GM23338 (cell line): Measurements from ENCODE around the gene HIGD1B. TPM values are rescaled to one million over a fixed set of nuclear protein-coding genes. Genes with fewer than 3 reads are reported as not detected.

Experiments used
- ATAC-seq: fragments of 200-7000 bp; cut with Tn5 transposase; 3 replicates; pipeline ENCODE4 v1.9.1; 2020
- DNase-seq: peaks from one replicate; pipeline ENCODE4 v3.0.0-alpha.2; 2015; ENCODE audit warnings: low spot score
- H2AFZ ChIP-seq: fragments of 200-600 bp; sonication (generic); 2 replicates; pipeline ENCODE4 v1.8.0; 2016; ENCODE audit warnings: antibody characterized with exemption, mild to moderate bottlenecking, moderate library complexity
- H3F3A ChIP-seq: fragments of 200-600 bp; sonication (generic); replicated peaks from 2 replicates; pipeline ENCODE4 v1.8.0; 2017; ENCODE audit warnings: antibody characterized with exemption, mixed run types, low read depth
- H3K27ac ChIP-seq: fragments of 200-600 bp; sonication (generic); 2 replicates; pipeline ENCODE4 v1.6.1; 2016; ENCODE audit warnings: low read depth
- H3K27me3 ChIP-seq: fragments of 200-600 bp; sonication (generic); 2 replicates; pipeline ENCODE4 v1.8.0; 2016; ENCODE audit warnings: mild to moderate bottlenecking, mixed run types, moderate library complexity; ENCODE audit not compliant: insufficient read depth
- H3K36me3 ChIP-seq: fragments of 200-600 bp; sonication (generic); 2 replicates; pipeline ENCODE4 v1.8.0; 2016; ENCODE audit warnings: mild to moderate bottlenecking; ENCODE audit not compliant: insufficient read depth
- H3K4me1 ChIP-seq: fragments of 200-600 bp; sonication (generic); 2 replicates; pipeline ENCODE4 v1.8.0; 2016; ENCODE audit warnings: mild to moderate bottlenecking, moderate library complexity; ENCODE audit not compliant: insufficient read depth
- H3K4me2 ChIP-seq: fragments of 200-600 bp; sonication (generic); 2 replicates; pipeline ENCODE4 v1.7.1; 2017; ENCODE audit warnings: mixed run types
- H3K4me3 ChIP-seq: fragments of 200-600 bp; sonication (generic); 2 replicates; pipeline ENCODE4 v1.6.1; 2016; ENCODE audit warnings: mixed run types
- H3K79me2 ChIP-seq: fragments of 200-600 bp; sonication (generic); replicated peaks from 2 replicates; pipeline ENCODE4 v1.8.0; 2017; ENCODE audit warnings: mild to moderate bottlenecking; ENCODE audit not compliant: insufficient read depth
- H3K9me2 ChIP-seq: fragments of 200-600 bp; sonication (generic); 2 replicates; pipeline ENCODE4 v1.8.0; 2017; ENCODE audit not compliant: insufficient read depth
- H4K20me1 ChIP-seq: fragments of 200-600 bp; sonication (generic); replicated peaks from 2 replicates; pipeline ENCODE4 v1.8.0; 2017; ENCODE audit warnings: mild to moderate bottlenecking; ENCODE audit not compliant: insufficient read depth
- H3K27ac Mint-ChIP-seq: 2 replicates; pipeline ENCODE4 v1.8.0; 2020; ENCODE audit warnings: inconsistent platforms, mild to moderate bottlenecking, moderate library complexity, mixed read lengths
- H3K27me3 Mint-ChIP-seq: 3 replicates; pipeline ENCODE4 v1.8.0; 2022; ENCODE audit warnings: low read depth, mild to moderate bottlenecking, moderate library complexity, mixed read lengths, inconsistent platforms; ENCODE audit not compliant: insufficient read depth, poor library complexity
- H3K36me3 Mint-ChIP-seq: 3 replicates; pipeline ENCODE4 v1.8.0; 2021; ENCODE audit warnings: low read depth, mild to moderate bottlenecking, inconsistent platforms, moderate library complexity, mixed read lengths
- H3K4me1 Mint-ChIP-seq: 3 replicates; pipeline ENCODE4 v1.8.0; 2020; ENCODE audit warnings: mild to moderate bottlenecking, inconsistent platforms, mixed read lengths
- H3K4me3 Mint-ChIP-seq: 3 replicates; pipeline ENCODE4 v1.8.0; 2021; ENCODE audit warnings: moderate library complexity, mild to moderate bottlenecking, inconsistent platforms, mixed read lengths
- H3K9me3 Mint-ChIP-seq: 3 replicates; pipeline ENCODE4 v1.8.0; 2020; ENCODE audit warnings: moderate library complexity, mild to moderate bottlenecking, inconsistent platforms, mixed read lengths
- ETS1 ChIP-seq: IDR thresholded peaks from 2 replicates; pipeline ENCODE4 v1.6.1; 2016; ENCODE audit warnings: antibody characterized with exemption
- EZH2phosphoT487 ChIP-seq: fragments of 200-600 bp; sonication (generic); IDR thresholded peaks from one replicate; pipeline ENCODE4 v1.8.1; 2018; ENCODE audit warnings: antibody characterized with exemption; ENCODE audit not compliant: unreplicated experiment
- POLR2AphosphoS5 ChIP-seq: IDR thresholded peaks from 2 replicates; pipeline ENCODE4 v1.6.1; 2016; ENCODE audit warnings: antibody characterized with exemption, low read depth
- REST ChIP-seq: IDR thresholded peaks from one replicate; pipeline ENCODE4 v1.6.1; 2018; ENCODE audit warnings: antibody characterized with exemption; ENCODE audit not compliant: unreplicated experiment
- ZNF331 ChIP-seq: fragments of 250-450 bp; sonication (Bioruptor Pico); IDR thresholded peaks from 2 replicates; pipeline ENCODE4 v1.5.0; 2020; ENCODE audit warnings: low read depth, mild to moderate bottlenecking, moderate library complexity
- ZNF462 ChIP-seq: fragments of 250-450 bp; sonication (Bioruptor Pico); IDR thresholded peaks from 2 replicates; pipeline ENCODE4 v1.5.0; 2020; ENCODE audit warnings: mild to moderate bottlenecking, moderate library complexity
- polyA plus RNA-seq: library from polyadenylated mRNA; unstranded; fragments of >200 nt; fragmentation: Nextera tagmentation; extraction: Ambion mirVana; gene quantifications from 2 replicates; pipeline ENCODE4 v1.2.1, GENCODE V29; 2016
- total RNA-seq: library from RNA; depleted of rRNA; stranded (reverse); fragments of >200 nt; shearing (Covaris generic); gene quantifications from 2 replicates; pipeline ENCODE4 v1.2.3, GENCODE V29; 2014
- TF ChIP-seq, protein P1 (sequence below), 2 experiments: fragments of 200-600 bp in 1 of 2; sonication (generic) in 1 of 2; conservative IDR thresholded peaks; 2 replicates each; pipeline versions ENCODE4 v1.5.1 to v1.6.1; 2016 to 2017; ENCODE audit warnings: antibody characterized with exemption in 2 of 2, low read depth in 2 of 2, mild to moderate bottlenecking in 2 of 2, moderate library complexity in 1 of 2

HIGD1B gene
- total and polyA plus RNA-seq, 2 experiments from 2014 or later = not detected

GRCh38 chr17:44892250-44892649 is 44.6 kb downstream of the HIGD1B start:
- no peaks in the 10 kb centered on the region for H3K4me1 Mint-ChIP-seq
- Histone ChIP-seq H3K4me2 (no peak overlapping the region), H3K4me1 (no peaks in the 10 kb centered on the region), H3F3A (peaks cover 18% of the 10 kb centered on the region), H3K27ac (no peak overlapping the region), H3K27me3 (no peaks in the 10 kb centered on the region), H3K9me2 (no peaks in the 10 kb centered on the region), H3K79me2 (peaks cover 91% of the 10 kb centered on the region), H3K4me3 (no peak overlapping the region), H2AFZ (no peak overlapping the region), H4K20me1 (peaks cover 68% of the 10 kb centered on the region), H3K36me3 (peaks cover 9% of the 10 kb centered on the region)
- H3K27ac Mint-ChIP-seq = no peak overlapping the region
- H3K4me3 Mint-ChIP-seq = no peak overlapping the region
- no peak for TF ChIP-seq ZNF462
- no peak for TF ChIP-seq ETS1
- DNase-seq (no peak), ATAC-seq (peak; percentile 48)
- peaks cover 28% of the 10 kb centered on the region; the same call in 2 of the 3 replicates for H3K36me3 Mint-ChIP-seq
- H3K9me3 Mint-ChIP-seq = no peaks in the 10 kb centered on the region
- no peaks in the 10 kb centered on the region for H3K27me3 Mint-ChIP-seq

DNA sequence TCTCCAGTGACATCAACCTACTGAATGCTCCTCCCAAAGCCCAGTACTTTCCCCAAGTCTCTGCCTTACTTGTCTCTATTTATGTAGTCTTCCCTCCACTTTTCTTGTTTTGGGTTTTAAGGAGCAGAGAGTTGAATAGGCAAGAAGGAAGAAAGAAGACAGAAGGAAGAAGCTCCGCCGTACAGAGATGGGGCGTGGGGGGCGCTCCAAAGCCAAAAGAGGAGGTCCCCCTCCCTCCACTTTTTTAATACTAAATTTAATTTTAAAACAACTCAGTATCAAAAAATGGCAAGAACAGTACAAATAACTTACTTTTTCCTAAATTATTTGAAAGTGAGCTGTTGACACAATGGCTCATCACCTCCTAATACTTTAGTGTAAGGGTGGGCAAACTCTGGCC is 47.0 kb downstream of the HIGD1B start:
- peaks cover 28% of the 10 kb centered on the region; the same call in 2 of the 3 replicates for H3K36me3 Mint-ChIP-seq
- H3K27me3 ChIP-seq = no peaks in the 10 kb centered on the region
- H3K4me3 ChIP-seq = no peak overlapping the region
- H3K4me3 Mint-ChIP-seq = no peak overlapping the region
- H3K9me2 ChIP-seq = no peaks in the 10 kb centered on the region
- H3K4me1 ChIP-seq = peaks cover 8% of the 10 kb centered on the region; the same call in 1 of the 2 replicates
- peaks cover 4% of the 10 kb centered on the region for H3K27me3 Mint-ChIP-seq
- H4K20me1 ChIP-seq = peaks cover 45% of the 10 kb centered on the region
- H2AFZ ChIP-seq = no peak overlapping the region
- H3K4me1 Mint-ChIP-seq = peaks cover 5% of the 10 kb centered on the region
- H3K27ac Mint-ChIP-seq = no peak overlapping the region
- H3K27ac ChIP-seq = no peak overlapping the region
- peaks cover 10% of the 10 kb centered on the region for H3F3A ChIP-seq
- no peak for DNase-seq
- no peak for ATAC-seq
- no peak overlapping the region for H3K4me2 ChIP-seq
- H3K79me2 ChIP-seq = peaks cover 86% of the 10 kb centered on the region
- H3K9me3 Mint-ChIP-seq = no peaks in the 10 kb centered on the region
- H3K36me3 ChIP-seq = peaks cover 9% of the 10 kb centered on the region
- TF ChIP-seq POLR2AphosphoS5 (no peak), EZH2phosphoT487 (no peak), REST (no peak), ETS1 (no peak), ZNF331 (no peak)
- TF ChIP-seq, protein P1, sequence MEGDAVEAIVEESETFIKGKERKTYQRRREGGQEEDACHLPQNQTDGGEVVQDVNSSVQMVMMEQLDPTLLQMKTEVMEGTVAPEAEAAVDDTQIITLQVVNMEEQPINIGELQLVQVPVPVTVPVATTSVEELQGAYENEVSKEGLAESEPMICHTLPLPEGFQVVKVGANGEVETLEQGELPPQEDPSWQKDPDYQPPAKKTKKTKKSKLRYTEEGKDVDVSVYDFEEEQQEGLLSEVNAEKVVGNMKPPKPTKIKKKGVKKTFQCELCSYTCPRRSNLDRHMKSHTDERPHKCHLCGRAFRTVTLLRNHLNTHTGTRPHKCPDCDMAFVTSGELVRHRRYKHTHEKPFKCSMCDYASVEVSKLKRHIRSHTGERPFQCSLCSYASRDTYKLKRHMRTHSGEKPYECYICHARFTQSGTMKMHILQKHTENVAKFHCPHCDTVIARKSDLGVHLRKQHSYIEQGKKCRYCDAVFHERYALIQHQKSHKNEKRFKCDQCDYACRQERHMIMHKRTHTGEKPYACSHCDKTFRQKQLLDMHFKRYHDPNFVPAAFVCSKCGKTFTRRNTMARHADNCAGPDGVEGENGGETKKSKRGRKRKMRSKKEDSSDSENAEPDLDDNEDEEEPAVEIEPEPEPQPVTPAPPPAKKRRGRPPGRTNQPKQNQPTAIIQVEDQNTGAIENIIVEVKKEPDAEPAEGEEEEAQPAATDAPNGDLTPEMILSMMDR (conservative IDR thresholded peaks at IDR 0.05; ENCODE audit: low read depth in 2 of 2) = no peak
